ENCODE data around the gene TSEN15.

- no peak for TF ChIP-seq POLR2AphosphoS2 (IDR thresholded peaks at IDR 0.05; ENCODE audit: low read depth, low read length)
- TF ChIP-seq HNRNPUL1 (IDR thresholded peaks at IDR 0.05; ENCODE audit: low read depth, low read length), result no peak
- TF ChIP-seq TAF1 (CRISPR knock-in tag; IDR thresholded peaks at IDR 0.05), result no peak
- TF ChIP-seq, protein P1, sequence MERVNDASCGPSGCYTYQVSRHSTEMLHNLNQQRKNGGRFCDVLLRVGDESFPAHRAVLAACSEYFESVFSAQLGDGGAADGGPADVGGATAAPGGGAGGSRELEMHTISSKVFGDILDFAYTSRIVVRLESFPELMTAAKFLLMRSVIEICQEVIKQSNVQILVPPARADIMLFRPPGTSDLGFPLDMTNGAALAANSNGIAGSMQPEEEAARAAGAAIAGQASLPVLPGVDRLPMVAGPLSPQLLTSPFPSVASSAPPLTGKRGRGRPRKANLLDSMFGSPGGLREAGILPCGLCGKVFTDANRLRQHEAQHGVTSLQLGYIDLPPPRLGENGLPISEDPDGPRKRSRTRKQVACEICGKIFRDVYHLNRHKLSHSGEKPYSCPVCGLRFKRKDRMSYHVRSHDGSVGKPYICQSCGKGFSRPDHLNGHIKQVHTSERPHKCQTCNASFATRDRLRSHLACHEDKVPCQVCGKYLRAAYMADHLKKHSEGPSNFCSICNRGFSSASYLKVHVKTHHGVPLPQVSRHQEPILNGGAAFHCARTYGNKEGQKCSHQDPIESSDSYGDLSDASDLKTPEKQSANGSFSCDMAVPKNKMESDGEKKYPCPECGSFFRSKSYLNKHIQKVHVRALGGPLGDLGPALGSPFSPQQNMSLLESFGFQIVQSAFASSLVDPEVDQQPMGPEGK (CRISPR knock-in tag; IDR thresholded peaks at IDR 0.05), result no peak
- no peak for TF ChIP-seq MYC (CRISPR knock-in tag; IDR thresholded peaks at IDR 0.05; ENCODE audit: borderline replicate concordance)
- no peak for TF ChIP-seq TBP (CRISPR knock-in tag; IDR thresholded peaks at IDR 0.05)
- no peak for TF ChIP-seq CTCF (CRISPR knock-in tag; IDR thresholded peaks at IDR 0.05)
Observed at GRCh38 chr1:184082541-184083415, 31.2 kb downstream of the TSEN15 start.

Data from HepG2 (cell line).